HL-60 (cell line): Measurements from ENCODE around the gene MEIS1.

Experiments
- DNase-seq, 2 experiments: peaks; one replicate each; pipeline ENCODE4 v3.0.0-alpha.2; 2010 to 2020; ENCODE audit warnings: low read depth in 1 of 2, low spot score in 1 of 2
- H3K27ac ChIP-seq: fragments of 250-450 bp; sonication (Bioruptor Pico); replicated peaks from 2 replicates; pipeline ENCODE4 v1.5.1; 2020; ENCODE audit warnings: mild to moderate bottlenecking, moderate library complexity
- H3K27me3 ChIP-seq: fragments of 250-450 bp; sonication (Bioruptor Pico); 2 replicates; pipeline ENCODE4 v1.5.1; 2021; ENCODE audit warnings: mild to moderate bottlenecking, moderate library complexity; ENCODE audit not compliant: insufficient read depth, poor library complexity, severe bottlenecking
- H3K4me3 ChIP-seq: replicated peaks from 2 replicates; pipeline ENCODE4 v1.5.1; 2011; ENCODE audit warnings: mild to moderate bottlenecking, control low read depth, low read length; ENCODE audit not compliant: insufficient read depth
- GABPA ChIP-seq: IDR thresholded peaks from 2 replicates; pipeline ENCODE4 v1.6.1; 2012; ENCODE audit warnings: low read depth
- POLR2AphosphoS5 ChIP-seq: IDR thresholded peaks from 2 replicates; pipeline ENCODE4 v1.6.1; 2012; ENCODE audit warnings: low read depth
- SPI1 ChIP-seq: IDR thresholded peaks from 2 replicates; pipeline ENCODE4 v1.6.1; 2012; ENCODE audit warnings: low read depth, mild to moderate bottlenecking, borderline replicate concordance
- TF ChIP-seq, protein P1 (sequence below): IDR thresholded peaks from one replicate; pipeline ENCODE4 v1.5.1; 2011; ENCODE audit warnings: low read length, control low read depth, inconsistent platforms; ENCODE audit not compliant: insufficient read depth
- TF ChIP-seq, protein P2 (sequence below): IDR thresholded peaks from 2 replicates; pipeline ENCODE4 v1.6.1; 2012; ENCODE audit warnings: low read depth; ENCODE audit not compliant: insufficient replicate concordance

MEIS1 gene

DNA sequence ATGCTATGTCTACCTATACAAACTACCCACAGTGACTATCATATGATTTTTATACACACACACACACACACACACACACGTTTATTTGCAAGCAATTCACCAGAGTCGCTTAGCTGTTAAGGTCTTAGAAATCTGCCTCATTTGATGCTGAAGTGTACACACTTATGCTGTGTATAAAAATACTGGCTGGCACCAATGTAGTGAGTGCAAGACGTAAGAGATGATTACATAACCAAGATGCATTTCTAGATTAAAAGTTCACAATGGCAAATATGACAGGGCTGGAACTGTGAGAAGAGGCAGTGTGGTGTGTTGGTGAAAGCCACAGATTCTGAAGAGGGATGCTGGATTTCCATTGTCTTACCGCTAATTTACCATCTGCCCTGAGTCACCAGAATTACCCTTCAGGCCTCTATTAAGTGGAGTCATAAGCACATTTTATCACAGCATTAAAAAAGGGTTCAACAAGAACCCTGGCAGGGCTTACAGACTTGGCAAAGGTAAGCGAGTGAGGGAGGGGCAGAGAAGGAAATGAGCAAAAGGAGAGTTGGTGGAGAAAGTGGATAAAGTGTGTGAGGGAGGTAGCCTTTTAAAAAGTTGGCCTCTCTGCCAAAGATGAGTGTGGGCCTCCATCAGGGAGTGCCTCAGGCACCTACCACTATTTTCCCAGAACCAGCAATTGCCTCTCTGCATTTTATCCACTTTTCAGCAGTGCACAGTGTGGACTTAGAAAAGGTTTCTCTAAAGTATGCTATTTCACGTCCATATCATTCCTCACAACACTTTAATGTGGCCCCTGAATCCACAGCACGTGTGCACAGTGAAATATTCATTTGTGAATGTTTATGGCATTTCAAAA is 21.5 kb downstream of the MEIS1 start:
- Histone ChIP-seq H3K4me3 (no peak overlapping the region), H3K27ac (no peak overlapping the region), H3K27me3 (no peaks in the 10 kb centered on the region)
- TF ChIP-seq SPI1, result no peak
- TF ChIP-seq, protein P1, sequence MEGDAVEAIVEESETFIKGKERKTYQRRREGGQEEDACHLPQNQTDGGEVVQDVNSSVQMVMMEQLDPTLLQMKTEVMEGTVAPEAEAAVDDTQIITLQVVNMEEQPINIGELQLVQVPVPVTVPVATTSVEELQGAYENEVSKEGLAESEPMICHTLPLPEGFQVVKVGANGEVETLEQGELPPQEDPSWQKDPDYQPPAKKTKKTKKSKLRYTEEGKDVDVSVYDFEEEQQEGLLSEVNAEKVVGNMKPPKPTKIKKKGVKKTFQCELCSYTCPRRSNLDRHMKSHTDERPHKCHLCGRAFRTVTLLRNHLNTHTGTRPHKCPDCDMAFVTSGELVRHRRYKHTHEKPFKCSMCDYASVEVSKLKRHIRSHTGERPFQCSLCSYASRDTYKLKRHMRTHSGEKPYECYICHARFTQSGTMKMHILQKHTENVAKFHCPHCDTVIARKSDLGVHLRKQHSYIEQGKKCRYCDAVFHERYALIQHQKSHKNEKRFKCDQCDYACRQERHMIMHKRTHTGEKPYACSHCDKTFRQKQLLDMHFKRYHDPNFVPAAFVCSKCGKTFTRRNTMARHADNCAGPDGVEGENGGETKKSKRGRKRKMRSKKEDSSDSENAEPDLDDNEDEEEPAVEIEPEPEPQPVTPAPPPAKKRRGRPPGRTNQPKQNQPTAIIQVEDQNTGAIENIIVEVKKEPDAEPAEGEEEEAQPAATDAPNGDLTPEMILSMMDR, result no peak
- no peak for TF ChIP-seq GABPA
- TF ChIP-seq POLR2AphosphoS5, result no peak
- TF ChIP-seq, protein P2, sequence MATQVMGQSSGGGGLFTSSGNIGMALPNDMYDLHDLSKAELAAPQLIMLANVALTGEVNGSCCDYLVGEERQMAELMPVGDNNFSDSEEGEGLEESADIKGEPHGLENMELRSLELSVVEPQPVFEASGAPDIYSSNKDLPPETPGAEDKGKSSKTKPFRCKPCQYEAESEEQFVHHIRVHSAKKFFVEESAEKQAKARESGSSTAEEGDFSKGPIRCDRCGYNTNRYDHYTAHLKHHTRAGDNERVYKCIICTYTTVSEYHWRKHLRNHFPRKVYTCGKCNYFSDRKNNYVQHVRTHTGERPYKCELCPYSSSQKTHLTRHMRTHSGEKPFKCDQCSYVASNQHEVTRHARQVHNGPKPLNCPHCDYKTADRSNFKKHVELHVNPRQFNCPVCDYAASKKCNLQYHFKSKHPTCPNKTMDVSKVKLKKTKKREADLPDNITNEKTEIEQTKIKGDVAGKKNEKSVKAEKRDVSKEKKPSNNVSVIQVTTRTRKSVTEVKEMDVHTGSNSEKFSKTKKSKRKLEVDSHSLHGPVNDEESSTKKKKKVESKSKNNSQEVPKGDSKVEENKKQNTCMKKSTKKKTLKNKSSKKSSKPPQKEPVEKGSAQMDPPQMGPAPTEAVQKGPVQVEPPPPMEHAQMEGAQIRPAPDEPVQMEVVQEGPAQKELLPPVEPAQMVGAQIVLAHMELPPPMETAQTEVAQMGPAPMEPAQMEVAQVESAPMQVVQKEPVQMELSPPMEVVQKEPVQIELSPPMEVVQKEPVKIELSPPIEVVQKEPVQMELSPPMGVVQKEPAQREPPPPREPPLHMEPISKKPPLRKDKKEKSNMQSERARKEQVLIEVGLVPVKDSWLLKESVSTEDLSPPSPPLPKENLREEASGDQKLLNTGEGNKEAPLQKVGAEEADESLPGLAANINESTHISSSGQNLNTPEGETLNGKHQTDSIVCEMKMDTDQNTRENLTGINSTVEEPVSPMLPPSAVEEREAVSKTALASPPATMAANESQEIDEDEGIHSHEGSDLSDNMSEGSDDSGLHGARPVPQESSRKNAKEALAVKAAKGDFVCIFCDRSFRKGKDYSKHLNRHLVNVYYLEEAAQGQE, result no peak
- DNase-seq, result no peak

DNA sequence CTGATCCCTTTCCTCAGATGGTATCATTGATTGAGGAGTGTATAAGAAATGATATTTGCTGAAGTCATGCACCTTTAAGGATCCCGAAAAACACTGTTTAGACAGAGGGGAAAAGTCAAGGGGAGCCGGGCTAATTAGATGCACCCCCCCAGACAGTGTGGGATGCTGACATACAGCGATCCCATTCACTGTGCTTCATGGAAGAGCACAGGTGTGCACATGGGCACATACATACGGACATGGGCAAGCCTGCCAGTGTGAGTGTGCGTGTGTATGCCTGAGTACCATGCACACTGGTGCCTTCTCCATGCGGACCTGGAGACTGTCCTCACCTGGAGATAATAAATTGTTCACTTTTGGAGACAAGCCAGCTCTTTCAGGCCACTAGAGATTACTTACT is 22.6 kb downstream of the MEIS1 start:
- H3K27ac ChIP-seq, result no peak overlapping the region
- TF ChIP-seq, protein P1, result no peak
- TF ChIP-seq GABPA, result no peak
- TF ChIP-seq, protein P2, result no peak
- TF ChIP-seq SPI1, result no peak
- TF ChIP-seq POLR2AphosphoS5, result no peak
- H3K27me3 ChIP-seq, result no peaks in the 10 kb centered on the region
- H3K4me3 ChIP-seq, result no peak overlapping the region
- no peak for DNase-seq

DNA sequence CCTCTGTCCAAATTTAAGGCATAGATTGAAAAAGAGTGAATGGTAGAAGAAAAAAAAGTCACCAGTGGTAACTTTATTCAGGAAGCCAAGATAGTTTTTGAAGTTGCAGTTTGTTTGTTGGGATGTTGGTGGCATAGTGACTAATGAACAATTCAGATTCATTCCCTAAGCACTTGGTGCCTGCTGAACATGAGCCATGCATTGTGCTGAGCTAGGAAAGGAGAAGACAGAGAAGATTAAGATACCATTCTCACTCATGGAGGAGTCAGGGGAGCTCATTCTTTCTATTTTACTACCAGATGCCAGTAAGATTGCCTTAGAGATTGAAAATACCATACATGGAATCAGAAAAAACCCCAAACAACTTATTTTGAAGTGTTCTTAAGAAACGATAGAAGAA is 25.1 kb downstream of the MEIS1 start:
- peaks cover 1% of the 10 kb centered on the region for H3K27me3 ChIP-seq
- H3K4me3 ChIP-seq, result no peak overlapping the region
- DNase-seq, result no peak

More for the DNA sequence above, 25.1 kb downstream of the MEIS1 start:
- no peak overlapping the region for H3K27ac ChIP-seq
- TF ChIP-seq SPI1 (no peak), POLR2AphosphoS5 (no peak), GABPA (no peak)
- TF ChIP-seq, protein P1, result no peak
- TF ChIP-seq, protein P2, result no peak
